K562 (cell line): Measurements from ENCODE around the gene MVD. TPM values are rescaled to one million over a fixed set of nuclear protein-coding genes. Genes with fewer than 3 reads are reported as not detected.
A peak's percentile ranks its signal among the peaks of the same experiment; 100 is the strongest.

Experiments
- CTCFL ChIP-seq: IDR thresholded peaks from 2 replicates; pipeline ENCODE4 v1.6.1; 2011; ENCODE audit warnings: borderline replicate concordance, low read depth, mild to moderate bottlenecking, moderate library complexity, low read length; ENCODE audit not compliant: insufficient read depth, poor library complexity, severe bottlenecking
- FIP1L1 ChIP-seq: fragments of 200-400 bp; formaldehyde crosslinking; IDR thresholded peaks from 2 replicates; pipeline ENCODE4 v1.6.1; 2018; ENCODE audit warnings: mild to moderate bottlenecking, low read depth, low read length; ENCODE audit not compliant: poor library complexity, severe bottlenecking
- HMG20A ChIP-seq: fragments of 450-650 bp; formaldehyde crosslinking; conservative IDR thresholded peaks from 2 replicates; pipeline ENCODE4 v1.4.0; 2020; ENCODE audit warnings: mild to moderate bottlenecking, mixed read lengths
- HOXB6 ChIP-seq: fragments of 250-450 bp; sonication (Bioruptor Pico); IDR thresholded peaks from 2 replicates; pipeline ENCODE4 v1.5.1; 2022; ENCODE audit warnings: mild to moderate bottlenecking, borderline replicate concordance
- JUNB ChIP-seq: fragments of 450-650 bp; formaldehyde crosslinking; conservative IDR thresholded peaks from 2 replicates; pipeline ENCODE4 v1.4.0; 2020; ENCODE audit warnings: mild to moderate bottlenecking
- KDM4B ChIP-seq, 2 experiments: fragments of 450-650 bp in 1 of 2; sonication (generic) in 1 of 2; IDR thresholded peaks; 2 replicates each; pipeline ENCODE4 v1.6.1; 2016 to 2017; ENCODE audit warnings: borderline replicate concordance in 2 of 2, antibody characterized with exemption in 1 of 2, low read depth in 1 of 2, mild to moderate bottlenecking in 1 of 2
- KDM5B ChIP-seq: fragments of 200-600 bp; sonication (generic); IDR thresholded peaks from 2 replicates; pipeline ENCODE4 v1.6.1; 2012; ENCODE audit warnings: low read depth, mild to moderate bottlenecking, moderate library complexity, low read length, control low read depth, inconsistent platforms; ENCODE audit not compliant: insufficient replicate concordance
- MTF1 ChIP-seq: fragments of 250-450 bp; sonication (Bioruptor Pico); IDR thresholded peaks from 2 replicates; pipeline ENCODE4 v1.9.0; 2021; ENCODE audit warnings: moderate library complexity, mild to moderate bottlenecking, inconsistent platforms, borderline replicate concordance
- NRF1 ChIP-seq, 2 experiments: fragments of 450-650 bp; IDR thresholded peaks in 1 of 2; conservative IDR thresholded peaks in 1 of 2; 2 replicates each; pipeline ENCODE4 v1.6.1; 2014; ENCODE audit warnings: mild to moderate bottlenecking in 2 of 2
- PHF21A ChIP-seq: fragments of 450-650 bp; IDR thresholded peaks from 2 replicates; pipeline ENCODE4 v1.6.1; 2017; ENCODE audit warnings: low read depth, borderline replicate concordance
- PRPF4 ChIP-seq: fragments of 200-400 bp; formaldehyde crosslinking; IDR thresholded peaks from one replicate; pipeline ENCODE4 v1.6.1; 2017; ENCODE audit warnings: low read length, low read depth, mild to moderate bottlenecking; ENCODE audit not compliant: insufficient read depth, poor library complexity, severe bottlenecking
- RBM25 ChIP-seq: fragments of 200-400 bp; formaldehyde crosslinking; IDR thresholded peaks from 2 replicates; pipeline ENCODE4 v1.6.1; 2018; ENCODE audit warnings: low read length, low read depth, moderate library complexity; ENCODE audit not compliant: severe bottlenecking
- RFX1 ChIP-seq: fragments of 450-650 bp; IDR thresholded peaks from 2 replicates; pipeline ENCODE4 v1.6.1; 2016; ENCODE audit warnings: mild to moderate bottlenecking, moderate library complexity
- SAFB2 ChIP-seq: fragments of 200-400 bp; formaldehyde crosslinking; IDR thresholded peaks from 2 replicates; pipeline ENCODE4 v1.6.1; 2018; ENCODE audit warnings: borderline replicate concordance, low read length, low read depth, moderate library complexity; ENCODE audit not compliant: severe bottlenecking
- SETDB1 ChIP-seq: IDR thresholded peaks from one replicate; pipeline ENCODE4 v1.6.1; 2012; ENCODE audit warnings: low read length, control low read depth, inconsistent platforms
- SFPQ ChIP-seq: fragments of 200-400 bp; formaldehyde crosslinking; IDR thresholded peaks from 2 replicates; pipeline ENCODE4 v1.6.1; 2017; ENCODE audit warnings: mild to moderate bottlenecking, low read depth, low read length, moderate library complexity
- STAT5B ChIP-seq: fragments of 250-450 bp; sonication (Bioruptor Pico); IDR thresholded peaks from 2 replicates; pipeline ENCODE4 v1.8.0; 2021; ENCODE audit warnings: mild to moderate bottlenecking, inconsistent platforms
- TAF1 ChIP-seq: IDR thresholded peaks from 2 replicates; pipeline ENCODE4 v1.6.1; 2011; ENCODE audit warnings: mild to moderate bottlenecking, low read length, moderate library complexity; ENCODE audit not compliant: insufficient read depth, control insufficient read depth, severe bottlenecking; ENCODE audit errors: extremely low read depth
- ZNF165 ChIP-seq: fragments of 250-450 bp; sonication (Bioruptor Pico); IDR thresholded peaks from 2 replicates; pipeline ENCODE4 v1.4.0; 2020; ENCODE audit warnings: borderline replicate concordance
- ZNF583 ChIP-seq: fragments of 250-450 bp; sonication (Bioruptor Pico); IDR thresholded peaks from 2 replicates; pipeline ENCODE4 v1.4.0; 2020
- polyA plus RNA-seq, 8 experiments: library from polyadenylated mRNA; depleted of rRNA in 4 of 8; stranded (reverse) in 5 of 8; unstranded in 3 of 8; fragments of >200 nt; fragmentation: Nextera tagmentation in 2 of 8; fragmentation: Illumina TruSeq in 1 of 8; extraction: Ambion mirVana in 2 of 8; extraction: Trizol in 1 of 8; gene quantifications; 2 replicates each; pipeline versions ENCODE4 v1.2.1 to v1.2.3, GENCODE V29; 2011 to 2014; ENCODE audit warnings: inconsistent platforms in 1 of 8, missing spikeins in 1 of 8
- total RNA-seq, 7 experiments: library from RNA; depleted of rRNA in 6 of 7; stranded (reverse); fragments of >200 nt in 6 of 7; fragmentation: Illumina TruSeq in 2 of 7; extraction: Trizol in 2 of 7; gene quantifications; 2 replicates each; pipeline versions ENCODE4 v1.2.1 to v1.2.3, GENCODE V29; 2011 to 2021; ENCODE audit warnings: low replicate concordance in 1 of 7
- TF ChIP-seq, protein P1 (sequence below): fragments of 450-650 bp; conservative IDR thresholded peaks from 2 replicates; pipeline ENCODE4 v1.6.1; 2016; ENCODE audit warnings: missing genetic modification characterization, low read depth, mild to moderate bottlenecking, missing compliant biosample characterization, moderate library complexity

Gene MVD
- total and polyA plus RNA-seq, 9 of the 15 experiments (the other 6 are each of a cell fraction or from before 2014, with no cell fraction given) = 12.2 to 141 (median 45.3) TPM

DNA sequence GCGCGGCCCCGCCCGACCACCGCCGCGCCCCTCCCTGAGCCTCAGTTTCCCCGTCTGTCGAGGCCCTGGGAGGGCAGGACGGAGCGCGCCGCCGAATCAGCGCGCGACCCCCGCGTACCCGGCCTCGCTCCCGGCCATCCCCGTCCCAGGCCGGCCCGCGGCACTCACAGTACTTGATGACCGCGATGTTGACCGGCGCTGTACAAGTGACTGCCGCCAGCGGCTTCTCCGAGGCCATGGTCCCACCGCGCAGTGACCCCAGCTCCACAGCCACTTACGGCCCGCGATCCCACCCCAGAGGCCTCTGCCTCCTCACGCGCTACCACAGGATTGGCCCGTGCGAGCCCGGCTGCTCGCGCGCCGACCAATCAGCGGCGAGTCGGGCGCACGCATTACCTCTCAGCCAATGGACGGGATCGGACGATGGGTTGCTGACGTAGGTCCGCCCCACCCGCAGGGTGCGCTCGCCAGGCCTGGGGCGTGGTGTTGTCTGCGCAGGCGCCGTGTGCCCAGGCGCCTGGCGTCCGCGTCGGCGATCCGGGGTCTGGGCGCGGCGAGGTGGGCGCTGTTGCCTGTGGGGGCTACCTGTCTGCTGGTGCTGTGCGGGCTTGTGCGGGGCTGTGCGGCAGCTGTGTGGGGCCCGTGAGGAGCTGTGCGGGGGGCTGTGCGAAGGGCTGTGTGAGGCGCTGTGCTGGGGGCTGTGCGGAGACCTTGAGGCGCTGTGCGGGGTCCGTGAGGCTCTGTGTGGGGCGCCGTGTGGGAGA, at the start of gene MVD (continued):
- peak; percentile 65 for TF ChIP-seq FIP1L1
- TF ChIP-seq RFX1 = no peak
- TF ChIP-seq, protein P1, sequence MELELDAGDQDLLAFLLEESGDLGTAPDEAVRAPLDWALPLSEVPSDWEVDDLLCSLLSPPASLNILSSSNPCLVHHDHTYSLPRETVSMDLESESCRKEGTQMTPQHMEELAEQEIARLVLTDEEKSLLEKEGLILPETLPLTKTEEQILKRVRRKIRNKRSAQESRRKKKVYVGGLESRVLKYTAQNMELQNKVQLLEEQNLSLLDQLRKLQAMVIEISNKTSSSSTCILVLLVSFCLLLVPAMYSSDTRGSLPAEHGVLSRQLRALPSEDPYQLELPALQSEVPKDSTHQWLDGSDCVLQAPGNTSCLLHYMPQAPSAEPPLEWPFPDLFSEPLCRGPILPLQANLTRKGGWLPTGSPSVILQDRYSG (tag) = no peak
- TF ChIP-seq KDM5B = peak; percentile 96
- no peak for TF ChIP-seq JUNB (CRISPR knock-in tag)
- peak; percentile 32 for TF ChIP-seq PRPF4
- no peak for TF ChIP-seq MTF1 (CRISPR knock-in tag)
- peak; percentile 81 for TF ChIP-seq TAF1
- peak in 1 of 2 experiments; percentile 77; a peak in 1 of 4 replicates for TF ChIP-seq KDM4B (IDR thresholded peaks at IDR 0.05; ENCODE audit: borderline replicate concordance in 2 of 2, low read depth in 1 of 2)
- no peak for TF ChIP-seq HMG20A (CRISPR knock-in tag)
- TF ChIP-seq CTCFL = no peak
- TF ChIP-seq SAFB2 = no peak
- TF ChIP-seq PHF21A = no peak
- TF ChIP-seq ZNF583 = no peak
- peak; percentile 100 for TF ChIP-seq RBM25
- TF ChIP-seq SFPQ = no peak
- peak; percentile 98 for TF ChIP-seq NRF1 (conservative IDR thresholded peaks at IDR 0.05 in 1 of 2, IDR thresholded peaks at IDR 0.05 in 1 of 2)
- no peak for TF ChIP-seq STAT5B
- no peak for TF ChIP-seq SETDB1
- TF ChIP-seq ZNF165 (CRISPR knock-in tag) = no peak
- no peak for TF ChIP-seq HOXB6 (CRISPR knock-in tag)
